Loucy (cell line): ENCODE data around the gene SUPT7L.

Source experiments
- EZH2phosphoT487 ChIP-seq: fragments of 200-600 bp; IDR thresholded peaks from 2 replicates; pipeline ENCODE4 v1.6.1; 2018; ENCODE audit warnings: antibody characterized with exemption, mild to moderate bottlenecking, moderate library complexity, borderline replicate concordance
- TF ChIP-seq, protein P1 (sequence below): fragments of 200-600 bp; sonication (generic); conservative IDR thresholded peaks from 2 replicates; pipeline ENCODE4 v1.5.1; 2014; ENCODE audit warnings: mild to moderate bottlenecking, antibody characterized with exemption, low read length

DNA sequence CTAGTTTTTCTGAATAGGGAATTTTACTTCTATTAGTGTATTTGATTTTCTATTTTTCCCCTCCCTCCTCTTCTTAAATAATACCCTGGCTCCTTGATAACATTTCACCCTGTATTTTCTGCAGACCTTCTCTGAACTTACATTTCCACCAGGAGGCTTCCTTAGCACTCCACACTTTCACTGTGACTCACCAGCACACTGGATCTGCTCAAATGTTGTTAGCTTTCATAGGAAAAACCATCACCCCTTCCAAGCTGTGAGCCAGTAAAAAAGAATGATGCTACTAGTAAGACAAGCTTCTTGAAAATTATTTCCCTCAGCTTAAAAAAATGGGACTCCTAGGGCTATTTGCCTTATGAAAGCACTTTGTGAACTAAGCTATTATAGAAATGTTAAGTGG, 16.1 kb downstream of the SUPT7L start:
- TF ChIP-seq, protein P1, sequence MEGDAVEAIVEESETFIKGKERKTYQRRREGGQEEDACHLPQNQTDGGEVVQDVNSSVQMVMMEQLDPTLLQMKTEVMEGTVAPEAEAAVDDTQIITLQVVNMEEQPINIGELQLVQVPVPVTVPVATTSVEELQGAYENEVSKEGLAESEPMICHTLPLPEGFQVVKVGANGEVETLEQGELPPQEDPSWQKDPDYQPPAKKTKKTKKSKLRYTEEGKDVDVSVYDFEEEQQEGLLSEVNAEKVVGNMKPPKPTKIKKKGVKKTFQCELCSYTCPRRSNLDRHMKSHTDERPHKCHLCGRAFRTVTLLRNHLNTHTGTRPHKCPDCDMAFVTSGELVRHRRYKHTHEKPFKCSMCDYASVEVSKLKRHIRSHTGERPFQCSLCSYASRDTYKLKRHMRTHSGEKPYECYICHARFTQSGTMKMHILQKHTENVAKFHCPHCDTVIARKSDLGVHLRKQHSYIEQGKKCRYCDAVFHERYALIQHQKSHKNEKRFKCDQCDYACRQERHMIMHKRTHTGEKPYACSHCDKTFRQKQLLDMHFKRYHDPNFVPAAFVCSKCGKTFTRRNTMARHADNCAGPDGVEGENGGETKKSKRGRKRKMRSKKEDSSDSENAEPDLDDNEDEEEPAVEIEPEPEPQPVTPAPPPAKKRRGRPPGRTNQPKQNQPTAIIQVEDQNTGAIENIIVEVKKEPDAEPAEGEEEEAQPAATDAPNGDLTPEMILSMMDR = no peak
- no peak for TF ChIP-seq EZH2phosphoT487
